22Rv1 (cell line): ENCODE measurements around the gene TRMT11.

Experiments used
- H3K27ac ChIP-seq: fragments of 450-650 bp; 2 replicates; pipeline ENCODE4 v1.5.1; 2017
- ZFX ChIP-seq: fragments of 450-650 bp; IDR thresholded peaks from 2 replicates; pipeline ENCODE4 v1.6.1; 2017; ENCODE audit warnings: antibody characterized with exemption, borderline replicate concordance
- TF ChIP-seq, protein P1 (sequence below): fragments of 450-650 bp; IDR thresholded peaks from 2 replicates; pipeline ENCODE4 v1.5.1; 2017; ENCODE audit warnings: mild to moderate bottlenecking

The TRMT11 gene

DNA sequence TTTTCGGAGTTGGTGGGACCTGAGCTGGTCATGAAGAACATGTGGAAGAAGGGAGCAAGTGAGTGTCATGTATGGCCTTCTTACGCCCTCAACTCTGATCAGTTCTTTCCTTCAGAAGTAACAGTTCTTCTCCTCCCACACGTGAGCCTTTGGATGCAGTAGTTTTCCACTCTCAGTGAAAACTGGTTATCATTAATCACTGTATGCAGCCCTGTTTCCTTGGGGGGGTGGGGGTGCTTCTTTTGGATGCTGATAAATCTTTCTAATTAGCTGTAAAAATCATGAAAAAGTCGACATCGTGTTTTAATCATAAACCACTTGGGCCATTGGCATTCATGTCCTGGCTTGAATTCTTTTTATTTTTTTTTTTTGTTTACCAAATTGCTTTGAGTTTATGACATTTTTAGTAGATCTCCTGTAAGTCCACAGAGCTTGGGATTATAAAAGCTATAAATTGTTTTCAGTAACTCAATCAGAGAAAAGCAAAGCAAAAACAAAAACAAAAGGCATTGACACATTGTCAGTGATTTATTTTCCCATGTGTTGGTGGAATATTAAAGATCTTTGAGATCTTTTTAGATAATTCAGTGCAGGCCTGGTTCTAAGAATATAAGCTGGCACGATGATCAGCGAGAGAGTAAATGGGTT lies 84.8 kb downstream of the TRMT11 start:
- TF ChIP-seq, protein P1, sequence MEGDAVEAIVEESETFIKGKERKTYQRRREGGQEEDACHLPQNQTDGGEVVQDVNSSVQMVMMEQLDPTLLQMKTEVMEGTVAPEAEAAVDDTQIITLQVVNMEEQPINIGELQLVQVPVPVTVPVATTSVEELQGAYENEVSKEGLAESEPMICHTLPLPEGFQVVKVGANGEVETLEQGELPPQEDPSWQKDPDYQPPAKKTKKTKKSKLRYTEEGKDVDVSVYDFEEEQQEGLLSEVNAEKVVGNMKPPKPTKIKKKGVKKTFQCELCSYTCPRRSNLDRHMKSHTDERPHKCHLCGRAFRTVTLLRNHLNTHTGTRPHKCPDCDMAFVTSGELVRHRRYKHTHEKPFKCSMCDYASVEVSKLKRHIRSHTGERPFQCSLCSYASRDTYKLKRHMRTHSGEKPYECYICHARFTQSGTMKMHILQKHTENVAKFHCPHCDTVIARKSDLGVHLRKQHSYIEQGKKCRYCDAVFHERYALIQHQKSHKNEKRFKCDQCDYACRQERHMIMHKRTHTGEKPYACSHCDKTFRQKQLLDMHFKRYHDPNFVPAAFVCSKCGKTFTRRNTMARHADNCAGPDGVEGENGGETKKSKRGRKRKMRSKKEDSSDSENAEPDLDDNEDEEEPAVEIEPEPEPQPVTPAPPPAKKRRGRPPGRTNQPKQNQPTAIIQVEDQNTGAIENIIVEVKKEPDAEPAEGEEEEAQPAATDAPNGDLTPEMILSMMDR: no peak
- no peak for TF ChIP-seq ZFX
- H3K27ac ChIP-seq: no peak overlapping the region

DNA sequence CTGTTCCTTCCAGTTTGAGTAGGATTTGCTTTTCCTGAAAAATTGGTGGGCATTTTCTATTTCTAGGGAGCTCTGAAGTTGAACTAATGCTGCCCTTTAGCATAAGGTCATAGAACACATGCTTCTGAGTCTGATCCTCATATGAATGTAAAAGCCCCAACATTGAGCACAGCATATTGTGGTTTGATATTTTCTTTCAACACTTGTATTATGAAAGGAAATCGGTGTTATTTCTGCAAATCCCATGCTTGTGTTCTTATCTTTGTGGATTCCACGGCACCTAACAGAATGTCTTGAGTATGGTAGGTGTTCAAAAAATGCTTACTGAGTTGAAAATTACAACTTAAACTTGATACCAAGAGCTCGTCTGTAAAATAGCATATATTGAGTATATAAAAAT lies 85.8 kb downstream of the TRMT11 start:
- TF ChIP-seq, protein P1: no peak
- TF ChIP-seq ZFX: no peak
- H3K27ac ChIP-seq: no peak overlapping the region

DNA sequence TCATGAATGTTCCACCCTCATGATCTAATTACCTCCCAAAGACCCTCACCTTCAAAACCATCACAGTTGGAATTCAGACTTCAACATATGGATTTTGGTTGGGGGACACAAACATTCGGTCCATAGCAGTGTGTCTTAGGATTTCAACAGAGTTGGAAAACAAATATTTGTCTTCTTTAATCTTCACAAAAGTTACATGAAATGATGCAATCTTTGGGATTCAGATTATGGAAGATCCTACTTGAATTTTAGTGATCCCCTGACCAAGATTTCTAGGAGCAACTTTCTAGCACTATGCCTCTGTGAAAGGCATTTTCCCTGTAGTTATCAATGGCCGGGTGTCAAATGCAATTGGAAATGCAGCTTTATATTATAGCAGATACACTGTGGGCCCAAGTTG lies 86.5 kb downstream of the TRMT11 start:
- TF ChIP-seq, protein P1: no peak
- H3K27ac ChIP-seq: no peak overlapping the region

DNA sequence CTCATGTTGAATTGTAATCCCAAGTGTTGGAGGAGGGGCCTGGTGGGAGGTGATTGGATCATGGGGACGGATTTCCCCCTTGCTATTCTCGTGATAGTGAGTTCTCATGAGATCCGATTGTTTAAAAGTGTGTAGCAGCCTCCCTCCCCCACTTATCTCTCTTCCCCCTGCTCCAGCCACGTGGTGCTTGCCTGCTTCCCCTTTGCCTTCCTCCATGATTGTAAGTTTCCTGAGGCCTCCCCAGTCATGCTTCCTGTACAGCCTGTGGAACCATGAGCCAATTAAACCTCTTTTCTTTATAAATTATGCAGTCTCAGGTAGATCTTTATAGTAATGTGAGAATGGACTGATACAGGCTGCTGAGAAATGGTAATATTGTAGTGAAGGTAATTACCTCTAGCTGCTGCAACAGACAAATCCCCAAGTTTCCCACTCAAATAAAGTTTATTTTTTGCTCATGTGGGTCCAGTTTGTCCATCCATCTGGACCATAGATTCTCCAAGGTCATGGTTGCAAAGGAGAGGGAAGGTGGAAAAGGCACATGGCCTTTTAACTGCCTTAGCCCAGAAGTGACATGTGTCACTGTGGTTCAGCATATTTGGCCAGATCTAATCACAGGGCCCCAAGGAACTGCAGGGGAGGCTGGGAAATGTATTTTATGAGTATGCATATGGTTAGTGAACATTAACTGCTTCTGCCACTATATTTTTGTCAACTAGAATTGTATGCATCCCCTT lies 89.2 kb downstream of the TRMT11 start:
- TF ChIP-seq ZFX: no peak
- no peak overlapping the region for H3K27ac ChIP-seq

DNA sequence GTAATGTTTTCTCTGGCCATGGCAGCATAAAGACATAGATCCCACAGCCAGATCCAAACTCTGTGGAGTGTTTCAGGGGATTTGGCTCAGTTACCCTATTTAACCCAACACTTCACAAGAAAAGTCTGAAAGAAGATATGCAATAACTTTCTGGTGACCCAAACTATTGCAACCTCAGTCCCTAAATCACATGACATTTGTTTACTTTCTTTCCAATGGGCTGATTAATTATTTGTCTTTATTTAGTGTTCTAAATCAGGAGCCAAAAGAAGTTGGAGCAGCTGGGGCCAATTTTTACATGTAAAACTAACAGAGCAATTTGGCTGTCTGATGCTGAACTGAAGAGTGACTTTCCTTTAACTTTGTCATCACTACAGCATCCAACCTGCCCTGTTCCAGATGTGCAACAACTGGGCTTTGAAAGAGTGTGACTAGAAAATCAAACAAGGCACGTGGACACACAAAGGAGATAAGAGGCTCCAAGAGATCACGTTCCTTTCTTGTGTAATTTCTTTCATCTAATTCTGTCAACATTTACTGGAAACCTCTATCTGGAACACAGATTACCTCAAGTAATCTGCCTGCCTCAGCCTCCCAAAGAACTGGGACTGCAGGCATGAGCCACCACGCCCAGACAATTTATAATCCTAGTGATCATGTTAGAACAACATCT lies 90.8 kb downstream of the TRMT11 start:
- no peak for TF ChIP-seq ZFX
- TF ChIP-seq, protein P1: no peak
- no peak overlapping the region for H3K27ac ChIP-seq

DNA sequence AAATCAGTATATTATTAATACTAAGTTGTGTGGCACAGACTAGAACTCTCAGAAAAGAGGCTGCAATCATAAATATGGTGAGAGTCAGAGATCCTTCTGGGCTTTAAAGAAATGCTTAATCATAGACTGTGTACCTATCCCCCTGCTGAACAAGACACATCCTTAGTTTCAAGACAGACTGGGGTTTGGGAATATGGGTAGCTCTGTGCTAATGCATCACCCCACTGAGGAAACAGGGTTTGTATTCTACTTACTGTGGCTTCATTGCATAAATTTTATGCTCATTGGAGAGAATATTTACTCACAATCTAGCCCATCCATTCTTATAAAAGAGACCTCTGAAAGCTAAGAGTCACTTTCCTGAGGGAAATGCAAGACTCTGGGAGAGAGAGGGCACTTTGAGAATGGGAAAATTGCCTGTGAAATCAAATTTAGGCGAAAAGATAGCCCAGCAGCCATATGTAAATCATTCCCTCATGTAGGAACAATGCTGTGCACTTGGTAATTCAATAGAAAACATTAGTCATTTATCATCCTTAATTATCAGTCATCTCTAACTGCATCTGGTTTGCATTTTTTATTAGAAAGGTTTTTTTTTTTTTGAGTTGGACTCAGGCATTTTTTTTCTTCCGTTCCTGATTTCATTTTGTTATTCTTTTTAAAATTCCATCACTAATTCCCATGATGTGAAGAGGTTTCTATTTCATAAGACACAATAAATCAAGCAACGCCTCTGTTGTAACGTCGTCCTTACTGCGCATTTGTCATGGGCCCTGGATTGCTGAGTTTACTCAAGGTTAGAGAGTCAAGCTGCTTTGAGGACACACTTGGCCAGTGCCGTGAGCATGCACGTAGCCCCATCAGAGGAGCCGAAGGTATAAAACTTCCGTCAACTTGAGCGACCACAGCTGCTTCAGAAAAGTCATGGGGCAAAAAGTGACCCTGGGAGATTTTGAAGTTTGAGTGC lies 91.8 kb downstream of the TRMT11 start:
- TF ChIP-seq, protein P1: no peak
- TF ChIP-seq ZFX: no peak

DNA sequence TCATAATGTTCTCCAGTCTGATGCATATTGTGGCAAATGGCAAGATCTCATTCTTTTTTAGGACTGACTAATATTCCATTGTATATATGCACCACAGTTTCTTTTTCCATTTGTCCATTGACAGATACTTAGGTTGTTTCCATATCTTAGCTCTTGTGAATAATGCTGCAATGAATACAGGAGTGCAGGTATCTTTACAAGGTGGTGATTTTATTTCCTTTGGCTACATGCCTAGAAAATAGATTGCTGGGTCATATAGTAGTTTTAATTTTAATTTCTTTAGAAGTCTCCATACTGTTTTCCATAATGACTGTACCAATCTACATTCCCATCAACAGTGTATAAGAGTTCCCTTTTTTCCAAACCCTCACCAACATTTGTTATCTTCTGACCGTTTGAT lies 97.5 kb downstream of the TRMT11 start:
- TF ChIP-seq, protein P1: no peak
- no peak for TF ChIP-seq ZFX
- H3K27ac ChIP-seq: no peak overlapping the region

More for the DNA sequence above, 91.8 kb downstream of the TRMT11 start:
- H3K27ac ChIP-seq: no peak overlapping the region
